CD14-positive monocyte (primary cell): Measurements from ENCODE around the gene RAMP1. TPM values are rescaled to one million over a fixed set of nuclear protein-coding genes. Genes with fewer than 3 reads are reported as not detected.

ENCODE experiments used
- DNase-seq, 3 donors: peaks; one replicate each; pipeline ENCODE4 v3.0.0-alpha.2; 2011 to 2022
- H2AFZ ChIP-seq: 2 replicates; pipeline ENCODE4 v1.6.0; 2012; ENCODE audit warnings: mild to moderate bottlenecking, low read depth, low read length, inconsistent platforms; ENCODE audit not compliant: insufficient read depth, poor library complexity, severe bottlenecking
- H3K27ac ChIP-seq, 2 donors: 1 replicate in 1 of 2; 2 replicates in 1 of 2; pipeline ENCODE4 v1.5.1; 2012 to 2013; ENCODE audit warnings: low read length in 2 of 2, control low read depth in 1 of 2, inconsistent platforms in 1 of 2, low read depth in 1 of 2, mild to moderate bottlenecking in 1 of 2
- H3K27me3 ChIP-seq, 2 donors: one replicate each; pipeline versions ENCODE4 v1.6.0 to v1.6.1; 2011 to 2013; ENCODE audit warnings: low read length in 2 of 2; ENCODE audit not compliant: control insufficient read depth in 2 of 2, insufficient read depth in 2 of 2
- H3K36me3 ChIP-seq, 2 donors: replicated peaks in 1 of 2; 1 replicate in 1 of 2; 2 replicates in 1 of 2; pipeline versions ENCODE4 v1.5.1 to v1.6.1; 2012 to 2013; ENCODE audit warnings: low read length in 2 of 2, control low read depth in 1 of 2, inconsistent platforms in 1 of 2, mild to moderate bottlenecking in 1 of 2; ENCODE audit not compliant: insufficient read depth in 2 of 2, control insufficient read depth in 1 of 2
- H3K4me1 ChIP-seq, 2 donors: 1 replicate in 1 of 2; 2 replicates in 1 of 2; pipeline versions ENCODE4 v1.5.1 to v1.6.1; 2012 to 2013; ENCODE audit warnings: low read length in 2 of 2, control low read depth in 1 of 2, inconsistent platforms in 1 of 2, mild to moderate bottlenecking in 1 of 2, moderate library complexity in 1 of 2; ENCODE audit not compliant: insufficient read depth in 2 of 2, control insufficient read depth in 1 of 2
- H3K4me2 ChIP-seq: replicated peaks from 2 replicates; pipeline ENCODE3; 2012; ENCODE audit warnings: low read length, moderate library complexity, mild to moderate bottlenecking; ENCODE audit not compliant: poor library complexity, severe bottlenecking; ENCODE audit errors: extremely low read depth
- H3K4me3 ChIP-seq, 3 experiments: fragments of 200-600 bp in 1 of 3; sonication (generic) in 1 of 3; replicated peaks in 1 of 3; 1 replicate in 2 of 3; 2 replicates in 1 of 3; pipeline ENCODE4 v1.5.1; 2011 to 2013; ENCODE audit warnings: low read length in 3 of 3, mild to moderate bottlenecking in 3 of 3, control low read depth in 2 of 3, low read depth in 2 of 3, inconsistent platforms in 1 of 3, moderate library complexity in 1 of 3
- H3K79me2 ChIP-seq: 2 replicates; pipeline ENCODE4 v1.6.0; 2012; ENCODE audit warnings: mild to moderate bottlenecking, control low read depth, inconsistent platforms, low read length, moderate library complexity; ENCODE audit not compliant: insufficient read depth
- H3K9ac ChIP-seq: 2 replicates; pipeline ENCODE4 v1.6.0; 2017; ENCODE audit warnings: low read length, mild to moderate bottlenecking; ENCODE audit not compliant: insufficient read depth, poor library complexity, severe bottlenecking
- H3K9me3 ChIP-seq, 2 donors: replicated peaks in 1 of 2; 1 replicate in 1 of 2; 2 replicates in 1 of 2; pipeline versions ENCODE4 v1.5.1 to v1.6.1; 2012 to 2013; ENCODE audit warnings: low read length in 2 of 2, control low read depth in 1 of 2; ENCODE audit not compliant: control insufficient read depth in 1 of 2, insufficient read depth in 1 of 2
- H4K20me1 ChIP-seq: 2 replicates; pipeline ENCODE4 v1.6.0; 2012; ENCODE audit warnings: mild to moderate bottlenecking, low read length, control low read depth, moderate library complexity; ENCODE audit not compliant: insufficient read depth
- H3K27ac Mint-ChIP-seq, 7 donors: one replicate each; pipeline ENCODE4 v1.8.0; 2020; ENCODE audit warnings: mild to moderate bottlenecking in 7 of 7, mixed read lengths in 7 of 7, moderate library complexity in 6 of 7, inconsistent platforms in 2 of 7
- H3K27me3 Mint-ChIP-seq, 3 donors: one replicate each; pipeline ENCODE4 v1.8.0; 2021 to 2022; ENCODE audit warnings: low read depth in 3 of 3, mild to moderate bottlenecking in 3 of 3, mixed read lengths in 3 of 3, moderate library complexity in 3 of 3, inconsistent platforms in 1 of 3
- H3K36me3 Mint-ChIP-seq, 2 donors: one replicate each; pipeline ENCODE4 v1.8.0; 2020; ENCODE audit warnings: mixed read lengths in 2 of 2, inconsistent platforms in 1 of 2, mild to moderate bottlenecking in 1 of 2
- H3K4me1 Mint-ChIP-seq: one replicate; pipeline ENCODE4 v1.8.0; 2020; ENCODE audit warnings: mild to moderate bottlenecking, mixed read lengths
- H3K4me3 Mint-ChIP-seq, 2 donors: one replicate each; pipeline ENCODE4 v1.8.0; 2020; ENCODE audit warnings: mild to moderate bottlenecking in 2 of 2, mixed read lengths in 2 of 2, moderate library complexity in 1 of 2
- H3K9me3 Mint-ChIP-seq, 7 donors: one replicate each; pipeline ENCODE4 v1.8.0; 2020 to 2022; ENCODE audit warnings: mixed read lengths in 7 of 7, mild to moderate bottlenecking in 6 of 7, moderate library complexity in 6 of 7, inconsistent platforms in 2 of 7
- CTCF ChIP-seq: fragments of 200-600 bp; IDR thresholded peaks from one replicate; pipeline ENCODE4 v1.8.0; 2022; ENCODE audit warnings: antibody characterized with exemption, mild to moderate bottlenecking
- WGBS: methylation state at CpG from one replicate; pipeline ENCODE4 v1.1.5; 2013; ENCODE audit warnings: missing lambda C conversion rate; ENCODE audit not compliant: insufficient coverage; 5-methylcytosine and 5-hydroxymethylcytosine counted together
- intact Hi-C, 2 donors: fragments of 100-400 bp; cut with micrococcal nuclease; formaldehyde crosslinking; loops; one replicate each; pipeline versions ENCODE4 v1.15.0 to v1.15.1; 2023
- polyA plus RNA-seq, 3 donors: library from polyadenylated mRNA; depleted of rRNA in 1 of 3; unstranded in 2 of 3; stranded (reverse) in 1 of 3; fragments of 300-500 nt in 2 of 3; fragments of >200 nt in 1 of 3; fragmentation: Illumina TruSeq in 2 of 3; gene quantifications; 1 replicate in 2 of 3; 2 replicates in 1 of 3; pipeline ENCODE4 v1.2.3, GENCODE V29; 2012 to 2021

Gene RAMP1
- polyA plus RNA-seq, 3 donors = not detected

GRCh38 chr2:237909801-237910475, 50.5 kb downstream of the RAMP1 start:
- 95% methylated on average over 13 of the region's 14 CpGs for WGBS
- Histone ChIP-seq H4K20me1 (no peaks in the 10 kb centered on the region), H3K4me1 (no peaks in the 10 kb centered on the region), H3K27ac (no peak overlapping the region), H2AFZ (no peak overlapping the region), H3K9ac (no peak overlapping the region), H3K36me3 (no peaks in the 10 kb centered on the region), H3K27me3 (no peaks in the 10 kb centered on the region), H3K4me3 (no peak overlapping the region), H3K4me2 (no peak overlapping the region), H3K79me2 (no peaks in the 10 kb centered on the region), H3K9me3 (peaks cover 0 to 24% of the 10 kb centered on the region in 2 donors)
- Mint-ChIP-seq H3K27ac (no peak overlapping the region), H3K9me3 (peaks cover 13 to 25% (median 17%) of the 10 kb centered on the region in 7 donors), H3K4me3 (no peak overlapping the region), H3K36me3 (no peaks in the 10 kb centered on the region), H3K27me3 (peaks cover 0 to 1% (median 0%) of the 10 kb centered on the region in 3 donors), H3K4me1 (peaks cover 15% of the 10 kb centered on the region)
- no peak for TF ChIP-seq CTCF
- DNase-seq = no peak
- intact Hi-C loops = no loop called here

GRCh38 chr2:237910576-237911362, 51.3 kb downstream of the RAMP1 start:
- H3K27ac Mint-ChIP-seq = no peak overlapping the region
- H4K20me1 ChIP-seq = no peaks in the 10 kb centered on the region

More at GRCh38 chr2:237910576-237911362, 51.3 kb downstream of the RAMP1 start:
- peaks cover 13 to 25% (median 17%) of the 10 kb centered on the region in 7 donors for H3K9me3 Mint-ChIP-seq
- Histone ChIP-seq H3K36me3 (no peaks in the 10 kb centered on the region), H3K27ac (no peak overlapping the region), H3K4me2 (no peak overlapping the region), H3K4me1 (no peaks in the 10 kb centered on the region), H3K27me3 (no peaks in the 10 kb centered on the region), H2AFZ (no peak overlapping the region), H3K9ac (no peak overlapping the region), H3K4me3 (no peak overlapping the region), H3K79me2 (no peaks in the 10 kb centered on the region), H3K9me3 (peaks cover 0 to 24% of the 10 kb centered on the region in 2 donors)
- peaks cover under 1 to 2% (median 1%) of the 10 kb centered on the region in 3 donors for H3K27me3 Mint-ChIP-seq
- H3K36me3 Mint-ChIP-seq = no peaks in the 10 kb centered on the region
- intact Hi-C loops = no loop called here
- TF ChIP-seq CTCF = no peak
- H3K4me3 Mint-ChIP-seq = no peak overlapping the region
- no peak for DNase-seq
- 99% methylated on average over 12 of the region's 12 CpGs for WGBS
- H3K4me1 Mint-ChIP-seq = peaks cover 7% of the 10 kb centered on the region
